ENCODE results near the gene CREB5. TPM values are rescaled to one million over a fixed set of nuclear protein-coding genes. Genes with fewer than 3 reads are reported as not detected.

CREB5 gene
- polyA plus RNA-seq, 6 donors from 2014 or later: 0.40 to 0.66 TPM; not detected in 4

- peaks cover 0 to 2% (median 0%) of the 10 kb centered on the region in 7 donors for H3K9me3 Mint-ChIP-seq
- no peak overlapping the region for H3K4me3 Mint-ChIP-seq
- H3K27ac Mint-ChIP-seq: no peak overlapping the region
- no peak for ATAC-seq (ENCODE audit: low read depth in 2 of 2)
- H3K27me3 Mint-ChIP-seq: peaks cover 15 to 29% (median 23%) of the 10 kb centered on the region in 3 donors
- H3K4me1 Mint-ChIP-seq: no peaks in the 10 kb centered on the region
- no peak for DNase-seq
- no peaks in the 10 kb centered on the region for H3K36me3 Mint-ChIP-seq
Observed at GRCh38 chr7:28871631-28872030, 459.3 kb downstream of the CREB5 start.

GRCh38 chr7:28872226-28872625 lies 459.9 kb downstream of the CREB5 start:
- H3K4me3 Mint-ChIP-seq: no peak overlapping the region
- H3K4me1 Mint-ChIP-seq: no peaks in the 10 kb centered on the region
- H3K27ac Mint-ChIP-seq: no peak overlapping the region
- peaks cover 11 to 23% (median 23%) of the 10 kb centered on the region in 3 donors for H3K27me3 Mint-ChIP-seq
- ATAC-seq (ENCODE audit: low read depth in 2 of 2): no peak
- no peak for DNase-seq
- peaks cover 0 to 2% (median 0%) of the 10 kb centered on the region in 7 donors for H3K9me3 Mint-ChIP-seq
- no peaks in the 10 kb centered on the region for H3K36me3 Mint-ChIP-seq

GRCh38 chr7:28873365-28873764 lies 461.0 kb downstream of the CREB5 start:
- DNase-seq: no peak
- no peak overlapping the region for H3K27ac Mint-ChIP-seq
- H3K4me1 Mint-ChIP-seq: no peaks in the 10 kb centered on the region
- ATAC-seq (ENCODE audit: low read depth in 2 of 2): no peak
- no peak overlapping the region for H3K4me3 Mint-ChIP-seq
- peaks cover 18 to 23% (median 22%) of the 10 kb centered on the region in 3 donors for H3K27me3 Mint-ChIP-seq
- peaks cover 0 to 2% (median 0%) of the 10 kb centered on the region in 7 donors for H3K9me3 Mint-ChIP-seq
- no peaks in the 10 kb centered on the region for H3K36me3 Mint-ChIP-seq

GRCh38 chr7:28874001-28874400 lies 461.7 kb downstream of the CREB5 start:
- no peak for DNase-seq
- H3K27ac Mint-ChIP-seq: no peak overlapping the region
- peaks cover 18 to 23% (median 22%) of the 10 kb centered on the region in 3 donors for H3K27me3 Mint-ChIP-seq
- peaks cover 3 to 6% (median 5%) of the 10 kb centered on the region in 3 donors for H3K4me1 Mint-ChIP-seq
- peaks cover 0 to 2% (median 0%) of the 10 kb centered on the region in 7 donors for H3K9me3 Mint-ChIP-seq
- H3K36me3 Mint-ChIP-seq: no peaks in the 10 kb centered on the region
- ATAC-seq (ENCODE audit: low read depth in 2 of 2): no peak
- H3K4me3 Mint-ChIP-seq: no peak overlapping the region

Other genes with a start within 250 kb of the CREB5 start
- 10 to 100 TPM; 25.4 to 37.7 (median 28.3) TPM for gene JAZF1, start 231.7 kb upstream of the CREB5 start, polyA plus RNA-seq (ENCODE audit: low read depth in 6 of 6)

Data from naive B cell (primary cell).